GM06990 (cell line): Measurements from ENCODE around the gene DIO3.

ENCODE experiments used
- DNase-seq: peaks from one replicate; pipeline ENCODE4 v3.0.0-alpha.2; 2011; ENCODE audit not compliant: insufficient read length; ENCODE audit errors: extremely low read depth
- H3K27me3 ChIP-seq: replicated peaks from 2 replicates; pipeline ENCODE4 v1.6.0; 2011; ENCODE audit warnings: low read length; ENCODE audit not compliant: control insufficient read depth, insufficient read depth
- H3K36me3 ChIP-seq: 2 replicates; pipeline ENCODE4 v1.5.1; 2011; ENCODE audit warnings: low read length; ENCODE audit not compliant: control insufficient read depth, insufficient read depth
- H3K4me3 ChIP-seq: replicated peaks from 2 replicates; pipeline ENCODE4 v1.5.1; 2011; ENCODE audit warnings: low read depth, mild to moderate bottlenecking, control low read depth, low read length
- TF ChIP-seq, protein P1 (sequence below): IDR thresholded peaks from 2 replicates; pipeline ENCODE4 v1.5.1; 2011; ENCODE audit warnings: low read length, control low read depth, mild to moderate bottlenecking, inconsistent platforms; ENCODE audit not compliant: insufficient read depth, poor library complexity, severe bottlenecking

Gene DIO3

DNA sequence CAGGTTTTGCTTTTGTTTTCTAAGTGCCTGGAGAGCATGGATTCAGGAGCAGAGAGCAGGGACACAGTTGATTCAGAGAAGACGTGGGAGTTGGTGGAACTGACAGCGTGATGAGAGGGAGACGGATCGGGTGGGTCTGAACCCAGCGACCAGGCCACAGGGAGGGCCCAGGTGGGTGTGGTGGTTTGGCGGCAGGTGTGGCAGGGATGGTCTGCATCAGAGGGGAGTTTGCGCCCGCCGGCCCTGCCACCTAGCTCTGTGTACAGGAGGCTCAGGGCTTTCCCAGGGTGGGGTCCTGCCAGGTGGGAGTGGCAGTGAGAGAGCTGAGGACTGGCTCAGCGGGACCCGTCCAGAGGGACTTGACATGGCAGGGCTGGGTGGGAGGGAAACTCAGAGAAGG, 33.3 kb upstream of the DIO3 start:
- H3K4me3 ChIP-seq = no peak overlapping the region
- no peaks in the 10 kb centered on the region; the same call in 1 of the 2 replicates for H3K27me3 ChIP-seq
- TF ChIP-seq, protein P1, sequence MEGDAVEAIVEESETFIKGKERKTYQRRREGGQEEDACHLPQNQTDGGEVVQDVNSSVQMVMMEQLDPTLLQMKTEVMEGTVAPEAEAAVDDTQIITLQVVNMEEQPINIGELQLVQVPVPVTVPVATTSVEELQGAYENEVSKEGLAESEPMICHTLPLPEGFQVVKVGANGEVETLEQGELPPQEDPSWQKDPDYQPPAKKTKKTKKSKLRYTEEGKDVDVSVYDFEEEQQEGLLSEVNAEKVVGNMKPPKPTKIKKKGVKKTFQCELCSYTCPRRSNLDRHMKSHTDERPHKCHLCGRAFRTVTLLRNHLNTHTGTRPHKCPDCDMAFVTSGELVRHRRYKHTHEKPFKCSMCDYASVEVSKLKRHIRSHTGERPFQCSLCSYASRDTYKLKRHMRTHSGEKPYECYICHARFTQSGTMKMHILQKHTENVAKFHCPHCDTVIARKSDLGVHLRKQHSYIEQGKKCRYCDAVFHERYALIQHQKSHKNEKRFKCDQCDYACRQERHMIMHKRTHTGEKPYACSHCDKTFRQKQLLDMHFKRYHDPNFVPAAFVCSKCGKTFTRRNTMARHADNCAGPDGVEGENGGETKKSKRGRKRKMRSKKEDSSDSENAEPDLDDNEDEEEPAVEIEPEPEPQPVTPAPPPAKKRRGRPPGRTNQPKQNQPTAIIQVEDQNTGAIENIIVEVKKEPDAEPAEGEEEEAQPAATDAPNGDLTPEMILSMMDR = no peak
- no peak for DNase-seq
- H3K36me3 ChIP-seq = no peaks in the 10 kb centered on the region

DNA sequence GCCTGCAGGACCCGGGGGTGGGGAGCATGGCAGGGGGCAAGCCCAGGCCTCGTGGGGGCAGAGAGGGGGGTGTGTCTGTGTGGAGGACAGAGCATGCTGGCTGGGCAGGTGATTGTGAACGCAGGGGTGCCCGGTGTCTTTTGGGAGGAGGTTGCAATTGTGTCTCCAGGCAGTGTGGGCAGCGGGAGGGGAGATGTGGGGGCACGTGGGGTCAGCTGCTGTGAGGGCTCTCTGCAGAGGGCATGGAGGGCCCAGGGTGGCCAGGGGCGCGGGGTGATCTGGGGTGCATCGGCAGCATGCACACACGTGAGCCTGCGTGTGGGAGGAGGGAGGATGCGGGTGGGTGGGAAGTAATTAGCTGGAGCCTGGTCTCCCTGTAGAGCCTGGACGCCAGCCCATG, 32.2 kb upstream of the DIO3 start:
- DNase-seq = no peak
- no peak overlapping the region for H3K4me3 ChIP-seq
- H3K27me3 ChIP-seq = no peaks in the 10 kb centered on the region; the same call in 1 of the 2 replicates
- H3K36me3 ChIP-seq = no peaks in the 10 kb centered on the region
- TF ChIP-seq, protein P1 = no peak

GRCh38 chr14:101534198-101534597, 27.1 kb upstream of the DIO3 start:
- DNase-seq = no peak
- TF ChIP-seq, protein P1 = no peak
- Histone ChIP-seq H3K4me3 (no peak overlapping the region), H3K27me3 (no peaks in the 10 kb centered on the region; the same call in 1 of the 2 replicates), H3K36me3 (no peaks in the 10 kb centered on the region)

DNA sequence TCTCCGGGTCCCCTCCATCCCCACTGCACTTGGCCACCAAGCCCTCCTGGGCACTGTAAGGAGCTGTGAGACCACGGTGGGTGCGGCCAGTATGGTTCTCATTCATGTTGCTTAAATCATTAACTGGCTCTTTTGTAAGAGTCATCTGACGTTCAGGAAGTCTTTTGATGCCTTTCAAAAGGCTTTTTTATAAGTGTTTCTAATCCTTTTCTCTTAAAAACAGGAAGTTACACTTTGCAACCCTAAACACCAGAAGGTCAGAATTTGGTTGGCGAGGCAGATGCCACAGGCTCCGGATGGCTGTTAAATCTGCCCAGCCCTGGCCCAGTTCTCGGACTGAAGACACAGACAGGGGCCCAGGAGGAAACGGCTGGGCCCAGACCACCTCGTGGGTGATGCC, 26.1 kb upstream of the DIO3 start:
- TF ChIP-seq, protein P1 = no peak
- Histone ChIP-seq H3K4me3 (no peak overlapping the region), H3K27me3 (no peaks in the 10 kb centered on the region; the same call in 1 of the 2 replicates), H3K36me3 (no peaks in the 10 kb centered on the region)
- DNase-seq = no peak

- TF ChIP-seq, protein P1 = no peak
- Histone ChIP-seq H3K4me3 (no peak overlapping the region), H3K36me3 (no peaks in the 10 kb centered on the region), H3K27me3 (no peaks in the 10 kb centered on the region; the same call in 1 of the 2 replicates)
- no peak for DNase-seq
Measured at GRCh38 chr14:101535701-101536207, 25.5 kb upstream of the DIO3 start.

DNA sequence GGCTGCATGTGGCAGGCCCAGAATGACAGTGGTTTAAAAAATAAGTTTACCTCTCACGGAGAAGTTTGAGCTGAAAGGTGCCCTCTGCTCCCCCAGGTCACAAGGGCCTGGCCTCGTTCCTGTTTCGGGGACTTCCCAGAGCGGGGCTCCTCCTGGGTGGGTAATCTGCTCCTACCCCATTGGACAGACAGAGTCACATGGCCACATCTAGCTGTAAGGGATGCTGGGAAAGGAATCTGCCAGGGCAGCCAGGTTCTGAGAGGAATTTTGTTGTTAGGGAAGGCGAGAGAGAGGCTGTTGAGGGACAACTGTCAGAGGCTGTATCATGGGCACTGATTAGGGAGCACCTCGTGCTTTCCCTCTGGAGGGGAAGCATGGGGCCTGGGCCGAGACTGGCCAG, 24.0 kb upstream of the DIO3 start:
- Histone ChIP-seq H3K4me3 (no peak overlapping the region), H3K36me3 (no peaks in the 10 kb centered on the region), H3K27me3 (no peaks in the 10 kb centered on the region)
- no peak for DNase-seq
- TF ChIP-seq, protein P1 = no peak
